ENCODE data around the gene RPRD1B. TPM values are rescaled to one million over a fixed set of nuclear protein-coding genes. Genes with fewer than 3 reads are reported as not detected.

Gene RPRD1B
- total and polyA plus RNA-seq, 3 experiments from 2014 or later, result 5.2 to 39.1 (median 39.1) TPM

DNA sequence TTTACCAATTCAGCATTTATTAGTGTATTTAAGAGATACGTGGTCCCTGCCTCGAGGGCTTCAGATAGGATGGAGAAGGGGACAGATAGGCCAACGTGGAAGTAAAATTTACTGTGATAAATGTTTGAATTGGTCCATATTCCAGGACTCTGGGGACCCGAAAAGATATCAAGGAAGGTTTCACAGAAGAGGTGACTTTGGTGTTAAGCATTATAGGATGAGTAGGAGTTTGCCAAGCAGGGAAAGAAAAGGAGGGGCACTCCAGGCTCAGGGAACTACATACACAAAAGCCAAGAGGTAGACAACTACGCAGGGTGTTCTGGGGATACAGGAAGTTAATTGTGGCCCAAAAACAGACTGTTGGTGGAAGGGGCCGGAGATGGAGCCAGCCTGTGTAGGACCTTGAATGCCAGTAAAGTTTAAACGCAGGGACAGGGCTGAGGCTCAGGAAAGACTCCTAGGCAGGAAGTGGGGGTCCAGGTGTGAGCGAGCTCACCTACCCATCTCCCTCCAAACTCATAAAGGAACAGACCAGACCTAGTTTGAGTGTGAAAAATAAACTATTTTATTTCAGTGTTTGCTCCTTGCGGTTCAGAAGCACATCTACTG lies 94.5 kb downstream of the RPRD1B start:
- Mint-ChIP-seq H3K4me3 (no peak overlapping the region), H3K27ac (no peak overlapping the region), H3K27me3 (no peaks in the 10 kb centered on the region), H3K4me1 (no peaks in the 10 kb centered on the region), H3K9me3 (no peaks in the 10 kb centered on the region), H3K36me3 (no peaks in the 10 kb centered on the region)
- ChIA-PET CTCF (interaction anchor here (1.0 kb wide), 1 partner anchor 93 kb away, joined by 3 read pairs; no protein-coding TSS in a partner anchor), POLR2A (no interaction called here)
- DNase-seq, result no peak
- no peaks in the 10 kb centered on the region for H3K4me1 ChIP-seq (ENCODE audit: insufficient read depth, low read length)
- H3K9me3 ChIP-seq (ENCODE audit: low read length), result no peaks in the 10 kb centered on the region
- no peak overlapping the region for H3K27ac ChIP-seq (ENCODE audit: low read depth, low read length)
- no peaks in the 10 kb centered on the region for H3K36me3 ChIP-seq (ENCODE audit: insufficient read depth, low read length)
- no peak overlapping the region for H3K4me3 ChIP-seq (ENCODE audit: low read length)
- H3K27me3 ChIP-seq (ENCODE audit: insufficient read depth, low read length, poor library complexity, severe bottlenecking), result no peaks in the 10 kb centered on the region

DNA sequence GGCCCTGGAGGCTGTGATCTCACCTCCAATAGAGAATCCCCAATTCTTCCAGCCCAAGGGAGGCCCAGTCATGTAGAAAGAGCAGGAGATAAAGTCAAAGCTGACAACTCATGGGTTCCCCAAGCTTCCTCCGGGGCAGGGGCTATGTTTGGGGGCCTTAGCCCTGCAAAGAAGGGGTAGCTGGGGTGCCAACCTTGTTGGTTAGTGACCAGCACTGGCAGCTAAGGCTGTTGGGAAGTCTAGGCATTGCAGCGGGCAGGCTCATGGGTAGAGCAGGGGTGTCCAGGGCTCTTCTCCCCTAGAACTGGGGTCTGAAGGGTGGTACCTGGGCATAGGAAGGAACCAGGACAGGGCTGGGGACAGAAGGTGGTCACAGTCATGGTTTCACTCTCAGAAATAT lies 95.1 kb downstream of the RPRD1B start:
- no peaks in the 10 kb centered on the region for H3K9me3 Mint-ChIP-seq
- Histone ChIP-seq H3K27ac (ENCODE audit: low read depth, low read length) (no peak overlapping the region), H3K9me3 (ENCODE audit: low read length) (no peaks in the 10 kb centered on the region), H3K27me3 (ENCODE audit: insufficient read depth, low read length, poor library complexity, severe bottlenecking) (no peaks in the 10 kb centered on the region), H3K36me3 (ENCODE audit: insufficient read depth, low read length) (no peaks in the 10 kb centered on the region), H3K4me1 (ENCODE audit: insufficient read depth, low read length) (no peaks in the 10 kb centered on the region), H3K4me3 (ENCODE audit: low read length) (no peak overlapping the region)
- ChIA-PET POLR2A (no interaction called here), CTCF (interaction anchor here (1.0 kb wide), 1 partner anchor 92 kb away, joined by 3 read pairs; no protein-coding TSS in a partner anchor)
- H3K27me3 Mint-ChIP-seq, result no peaks in the 10 kb centered on the region
- no peak overlapping the region for H3K4me3 Mint-ChIP-seq
- no peaks in the 10 kb centered on the region for H3K36me3 Mint-ChIP-seq
- DNase-seq, result no peak
- no peak overlapping the region for H3K27ac Mint-ChIP-seq
- H3K4me1 Mint-ChIP-seq, result no peaks in the 10 kb centered on the region

DNA sequence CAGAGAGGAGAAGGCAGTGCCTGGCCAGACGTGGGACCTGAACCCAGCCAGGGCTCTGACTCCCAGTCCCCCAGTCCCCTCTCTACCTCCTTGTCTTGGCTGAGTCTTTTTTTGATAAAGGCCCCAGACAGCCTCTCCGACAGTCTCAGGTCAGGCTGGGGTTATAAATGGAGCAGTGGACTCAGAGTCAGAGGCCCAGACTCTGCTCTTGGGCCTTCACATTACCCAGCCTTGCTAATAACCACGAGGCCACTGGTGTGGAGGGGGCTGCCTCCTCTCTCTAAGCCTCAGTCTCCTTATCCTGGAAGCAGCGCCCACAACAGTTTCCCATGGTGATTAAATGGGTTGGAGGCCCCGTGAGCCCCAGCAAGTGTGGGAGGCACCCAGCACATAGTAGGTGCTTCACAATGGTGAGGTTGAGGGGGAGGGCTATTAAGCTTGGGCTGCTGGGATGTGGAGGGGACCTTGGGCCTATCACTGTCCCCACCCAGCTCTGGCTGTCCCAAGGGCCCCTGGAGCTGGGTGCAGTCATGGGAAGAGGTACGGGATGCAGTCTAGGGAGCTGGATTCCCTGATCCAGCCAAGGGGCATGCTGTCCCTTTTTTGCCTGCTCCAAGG lies 95.8 kb downstream of the RPRD1B start:
- H3K4me3 Mint-ChIP-seq, result no peak overlapping the region
- H3K27ac Mint-ChIP-seq, result no peak overlapping the region
- no peak for DNase-seq
- ChIA-PET CTCF (no interaction called here), POLR2A (no interaction called here)
- Histone ChIP-seq H3K9me3 (ENCODE audit: low read length) (no peaks in the 10 kb centered on the region), H3K27me3 (ENCODE audit: insufficient read depth, low read length, poor library complexity, severe bottlenecking) (no peaks in the 10 kb centered on the region), H3K36me3 (ENCODE audit: insufficient read depth, low read length) (no peaks in the 10 kb centered on the region), H3K27ac (ENCODE audit: low read depth, low read length) (no peak overlapping the region), H3K4me1 (ENCODE audit: insufficient read depth, low read length) (no peaks in the 10 kb centered on the region), H3K4me3 (ENCODE audit: low read length) (no peak overlapping the region)
- no peaks in the 10 kb centered on the region for H3K36me3 Mint-ChIP-seq
- no peaks in the 10 kb centered on the region for H3K9me3 Mint-ChIP-seq
- no peaks in the 10 kb centered on the region for H3K27me3 Mint-ChIP-seq
- H3K4me1 Mint-ChIP-seq, result peaks cover 0 to 1% (median under 1%) of the 10 kb centered on the region in 3 donors

DNA sequence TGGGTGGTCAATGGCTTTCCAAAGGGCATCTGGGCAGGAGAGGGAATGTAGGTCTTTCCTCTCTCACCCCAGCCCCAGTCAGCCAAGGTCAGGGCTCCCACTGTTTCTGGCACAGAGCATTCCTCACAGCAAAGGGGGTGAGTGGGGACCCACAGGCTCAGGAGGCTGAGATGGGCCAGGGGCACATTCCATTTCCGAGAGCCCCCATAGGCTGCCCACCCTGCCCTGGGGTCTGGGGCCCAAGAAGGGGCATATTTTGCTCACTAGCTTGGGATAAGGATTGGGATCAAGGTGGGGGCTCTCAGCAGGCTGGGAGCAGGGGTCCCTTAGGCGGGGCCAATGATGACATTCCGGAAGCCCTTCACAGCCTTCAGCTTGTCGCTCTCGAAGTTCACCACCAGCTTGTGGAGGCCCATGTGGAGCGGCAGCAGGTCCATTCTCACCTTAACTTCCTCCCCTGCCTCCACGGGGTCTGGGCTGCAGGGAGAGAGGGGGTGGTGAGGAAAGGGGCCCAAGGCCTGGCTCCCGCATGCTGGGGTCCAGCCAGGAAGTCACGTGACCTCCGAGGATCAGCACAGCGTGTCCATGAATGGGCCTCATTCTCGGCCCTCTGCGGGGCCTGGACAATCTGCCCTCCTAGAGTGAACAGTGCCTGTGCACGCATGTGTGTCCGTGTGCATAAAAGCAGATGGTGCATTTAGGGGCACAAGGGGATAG lies 96.5 kb downstream of the RPRD1B start:
- no peak for DNase-seq
- H3K9me3 Mint-ChIP-seq, result no peaks in the 10 kb centered on the region

DNA sequence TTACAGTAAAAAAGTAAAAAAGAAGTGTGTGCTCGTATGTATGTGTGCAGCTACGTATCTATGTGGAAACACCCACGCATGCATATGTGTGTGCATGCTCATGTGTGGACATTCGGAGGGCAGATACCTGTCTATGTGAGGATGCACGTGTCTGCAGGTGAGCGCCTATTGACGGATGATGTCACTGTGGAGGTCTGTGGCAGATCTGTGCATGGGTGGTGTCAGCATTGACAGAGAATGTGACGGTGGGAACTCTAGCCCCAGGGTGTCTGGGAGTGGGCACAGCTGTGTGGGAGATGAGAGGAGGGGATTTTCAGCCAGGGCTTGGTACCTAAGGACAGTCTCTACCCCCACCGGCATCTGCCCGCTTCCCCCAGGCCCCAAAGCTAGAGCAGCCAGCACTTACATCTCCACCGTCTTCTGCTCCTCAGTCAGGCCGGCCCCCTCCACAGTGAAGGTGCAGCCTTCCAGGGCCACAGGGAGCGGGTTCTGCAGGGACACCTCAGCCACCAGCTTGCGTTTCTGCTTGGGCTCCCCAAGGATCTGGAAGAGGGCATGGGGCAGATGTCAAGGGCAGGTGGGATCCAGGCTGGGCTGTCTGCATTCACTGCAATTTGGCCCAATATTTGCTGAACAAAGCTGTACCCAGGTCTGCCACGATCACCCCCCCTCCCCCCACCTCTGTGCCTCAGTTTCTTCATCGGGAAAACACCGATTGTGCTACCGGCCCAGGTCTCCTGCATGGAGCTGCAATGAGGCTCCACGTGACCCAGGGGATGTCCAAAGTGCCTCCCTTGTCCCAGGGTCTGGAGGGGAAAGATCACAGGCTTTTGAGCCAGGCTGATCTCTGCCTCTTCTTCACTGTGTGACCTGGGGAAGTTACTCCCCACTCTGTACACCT lies 97.4 kb downstream of the RPRD1B start:
- no peaks in the 10 kb centered on the region for H3K27me3 Mint-ChIP-seq
- ChIA-PET POLR2A (no interaction called here), CTCF (no interaction called here)
- no peak overlapping the region for H3K4me3 Mint-ChIP-seq
- DNase-seq, result no peak
- H3K36me3 ChIP-seq (ENCODE audit: insufficient read depth, low read length), result no peaks in the 10 kb centered on the region
- H3K27ac Mint-ChIP-seq, result no peak overlapping the region
- no peak overlapping the region for H3K4me3 ChIP-seq (ENCODE audit: low read length)
- H3K9me3 Mint-ChIP-seq, result no peaks in the 10 kb centered on the region
- no peaks in the 10 kb centered on the region for H3K36me3 Mint-ChIP-seq
- no peaks in the 10 kb centered on the region for H3K9me3 ChIP-seq (ENCODE audit: low read length)
- no peak overlapping the region for H3K27ac ChIP-seq (ENCODE audit: low read depth, low read length)
- H3K27me3 ChIP-seq (ENCODE audit: insufficient read depth, low read length, poor library complexity, severe bottlenecking), result no peaks in the 10 kb centered on the region
- H3K4me1 Mint-ChIP-seq, result peaks cover 2 to 6% (median 6%) of the 10 kb centered on the region in 3 donors
- no peaks in the 10 kb centered on the region for H3K4me1 ChIP-seq (ENCODE audit: insufficient read depth, low read length)

More for the DNA sequence above, 96.5 kb downstream of the RPRD1B start:
- ChIA-PET POLR2A (no interaction called here), CTCF (no interaction called here)
- Histone ChIP-seq H3K4me1 (ENCODE audit: insufficient read depth, low read length) (no peaks in the 10 kb centered on the region), H3K36me3 (ENCODE audit: insufficient read depth, low read length) (no peaks in the 10 kb centered on the region), H3K27ac (ENCODE audit: low read depth, low read length) (no peak overlapping the region), H3K4me3 (ENCODE audit: low read length) (no peak overlapping the region), H3K27me3 (ENCODE audit: insufficient read depth, low read length, poor library complexity, severe bottlenecking) (no peaks in the 10 kb centered on the region), H3K9me3 (ENCODE audit: low read length) (no peaks in the 10 kb centered on the region)
- H3K27ac Mint-ChIP-seq, result no peak overlapping the region
- H3K27me3 Mint-ChIP-seq, result no peaks in the 10 kb centered on the region
- H3K4me3 Mint-ChIP-seq, result no peak overlapping the region
- peaks cover 2 to 6% (median 6%) of the 10 kb centered on the region in 3 donors for H3K4me1 Mint-ChIP-seq
- no peaks in the 10 kb centered on the region for H3K36me3 Mint-ChIP-seq

DNA sequence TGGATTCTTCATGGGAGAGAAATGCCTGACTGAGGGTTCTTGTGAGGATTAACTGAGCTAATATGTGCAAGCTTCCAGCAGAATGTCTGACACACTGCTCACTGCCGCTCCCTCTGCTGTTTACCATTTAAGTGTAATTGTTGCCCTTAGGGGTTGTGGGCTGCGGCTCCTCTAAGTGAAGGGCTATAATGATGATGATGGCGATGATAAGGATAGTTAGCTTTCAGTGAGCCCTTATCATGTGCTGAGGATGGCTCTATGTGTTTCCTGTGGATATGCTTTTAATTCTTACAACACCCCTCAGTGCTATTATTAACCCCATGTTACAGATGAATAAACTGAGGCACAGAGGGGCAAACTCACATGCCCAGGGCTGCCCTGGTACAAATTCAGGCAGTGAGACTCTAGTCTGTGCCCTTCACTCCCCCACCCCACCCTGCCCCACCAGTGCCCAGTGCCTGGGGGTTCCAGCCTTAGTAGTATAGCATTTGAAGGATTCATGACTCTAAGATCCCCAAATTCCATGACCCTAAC lies 98.1 kb downstream of the RPRD1B start:
- no peaks in the 10 kb centered on the region for H3K36me3 ChIP-seq (ENCODE audit: insufficient read depth, low read length)
- no peak overlapping the region for H3K27ac Mint-ChIP-seq
- no peak overlapping the region for H3K4me3 ChIP-seq (ENCODE audit: low read length)
- no peaks in the 10 kb centered on the region for H3K27me3 ChIP-seq (ENCODE audit: insufficient read depth, low read length, poor library complexity, severe bottlenecking)
- H3K4me3 Mint-ChIP-seq, result no peak overlapping the region
- H3K9me3 ChIP-seq (ENCODE audit: low read length), result no peaks in the 10 kb centered on the region
- no peaks in the 10 kb centered on the region for H3K36me3 Mint-ChIP-seq
- ChIA-PET POLR2A (no interaction called here), CTCF (no interaction called here)
- H3K27ac ChIP-seq (ENCODE audit: low read depth, low read length), result no peak overlapping the region
- no peak for DNase-seq
- no peaks in the 10 kb centered on the region for H3K27me3 Mint-ChIP-seq
- no peaks in the 10 kb centered on the region for H3K4me1 ChIP-seq (ENCODE audit: insufficient read depth, low read length)
- H3K4me1 Mint-ChIP-seq, result peaks cover 2 to 6% (median 6%) of the 10 kb centered on the region in 3 donors
- H3K9me3 Mint-ChIP-seq, result no peaks in the 10 kb centered on the region

DNA sequence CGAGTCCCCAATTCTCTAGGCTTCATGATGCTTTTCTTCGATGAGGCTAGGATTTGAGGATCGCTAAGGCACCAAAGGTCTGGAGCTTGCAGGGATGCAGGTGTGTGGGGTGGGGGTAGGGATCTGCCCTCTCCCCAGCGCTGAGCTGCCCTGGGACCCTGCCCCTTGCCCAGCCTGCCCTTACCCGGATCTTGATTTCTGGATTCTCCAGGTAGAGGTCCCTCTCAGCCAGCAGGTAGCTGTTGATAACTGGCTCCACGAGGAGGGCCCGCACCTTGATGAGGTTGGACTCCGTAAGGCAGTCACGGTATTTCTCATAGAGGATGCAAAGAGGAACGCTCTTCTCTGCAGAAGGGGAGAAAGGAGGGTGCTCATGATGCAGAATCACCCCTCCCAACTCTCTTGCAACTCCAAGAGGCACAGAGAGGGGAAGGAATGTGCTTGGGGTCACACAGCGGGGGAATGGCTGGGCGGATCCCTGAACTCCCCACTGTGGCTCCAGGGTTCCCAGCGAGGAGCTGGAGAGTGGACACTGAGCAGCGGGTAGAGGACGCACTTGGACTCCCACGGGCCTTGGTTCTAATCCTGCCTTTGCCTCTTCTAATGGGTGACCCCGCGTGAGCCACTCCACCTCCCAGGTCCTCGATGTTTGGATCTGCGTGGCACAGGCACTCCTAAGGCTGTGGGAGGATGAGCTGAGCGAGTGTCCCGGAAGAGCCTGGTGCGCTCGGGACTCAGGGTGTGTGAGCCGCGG lies 98.8 kb downstream of the RPRD1B start:
- Mint-ChIP-seq H3K4me1 (peaks cover 2 to 6% (median 6%) of the 10 kb centered on the region in 3 donors), H3K9me3 (no peaks in the 10 kb centered on the region), H3K36me3 (no peaks in the 10 kb centered on the region), H3K27ac (no peak overlapping the region), H3K4me3 (no peak overlapping the region), H3K27me3 (no peaks in the 10 kb centered on the region)
- H3K9me3 ChIP-seq (ENCODE audit: low read length), result no peaks in the 10 kb centered on the region
- CTCF ChIA-PET, result no interaction called here
- H3K36me3 ChIP-seq (ENCODE audit: insufficient read depth, low read length), result no peaks in the 10 kb centered on the region
- DNase-seq, result no peak
- H3K27ac ChIP-seq (ENCODE audit: low read depth, low read length), result no peak overlapping the region
- H3K27me3 ChIP-seq (ENCODE audit: insufficient read depth, low read length, poor library complexity, severe bottlenecking), result no peaks in the 10 kb centered on the region
- no peaks in the 10 kb centered on the region for H3K4me1 ChIP-seq (ENCODE audit: insufficient read depth, low read length)
- H3K4me3 ChIP-seq (ENCODE audit: low read length), result no peak overlapping the region
- POLR2A ChIA-PET, result no interaction called here
